GM19463 (cell line): Measurements from ENCODE around the gene CTBP1.

Experiments used
- ATAC-seq: cut with Tn5 transposase; IDR thresholded peaks from one replicate; pipeline ENCODE4 v1.9.1; 2021; ENCODE audit warnings: mild to moderate bottlenecking, moderate library complexity; ENCODE audit not compliant: unreplicated experiment

Gene CTBP1

DNA sequence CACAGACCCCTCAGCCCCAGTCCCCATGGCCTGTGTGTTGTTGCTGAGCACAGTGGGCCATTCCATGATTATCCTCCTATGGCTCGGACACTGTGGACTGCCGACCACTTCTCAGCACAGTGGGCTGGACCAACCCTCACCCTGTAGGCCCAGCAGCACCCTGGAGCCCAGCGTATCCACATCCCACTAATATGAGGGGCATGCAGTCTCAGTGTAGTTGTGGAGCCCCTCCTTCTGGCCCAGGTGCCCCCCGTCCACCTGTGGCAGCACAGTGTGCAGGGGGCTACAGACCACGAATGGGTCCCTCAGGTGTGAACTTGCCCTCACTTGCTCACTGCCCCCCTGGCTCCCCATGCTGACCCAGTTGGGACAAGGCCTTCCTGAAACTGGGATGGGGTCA, 84.5 kb downstream of the CTBP1 start:
- ATAC-seq = no peak

DNA sequence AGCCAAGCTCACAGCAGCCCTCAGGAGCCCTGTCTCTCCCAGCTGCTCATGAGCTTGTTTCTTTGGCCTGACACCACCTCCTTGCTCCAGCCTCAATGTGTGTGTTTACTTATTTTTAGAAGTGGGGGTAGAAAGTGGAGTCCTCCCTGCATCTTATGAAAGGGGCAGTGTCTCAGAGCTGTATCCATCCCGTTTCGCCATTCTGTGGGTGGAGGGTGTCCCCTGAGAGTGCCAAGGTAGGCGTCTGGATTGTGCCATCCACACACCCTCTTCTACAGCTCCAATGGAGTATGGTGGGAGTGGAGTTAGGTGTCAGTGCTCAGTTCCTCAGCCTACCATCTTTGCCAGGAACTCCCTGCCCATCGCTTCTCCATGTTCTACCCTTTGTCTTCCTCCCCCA, 84.9 kb downstream of the CTBP1 start:
- ATAC-seq = no peak
